Activated naive CD4-positive, alpha-beta T cell treated with Interleukin-2 at 50 U/mL for 16 hours (primary cell): Measurements from ENCODE around the gene ARHGAP22.

Experiments used
- DNase-seq: peaks from one replicate; pipeline ENCODE4 v3.0.0-alpha.2; 2020

The ARHGAP22 gene

DNA sequence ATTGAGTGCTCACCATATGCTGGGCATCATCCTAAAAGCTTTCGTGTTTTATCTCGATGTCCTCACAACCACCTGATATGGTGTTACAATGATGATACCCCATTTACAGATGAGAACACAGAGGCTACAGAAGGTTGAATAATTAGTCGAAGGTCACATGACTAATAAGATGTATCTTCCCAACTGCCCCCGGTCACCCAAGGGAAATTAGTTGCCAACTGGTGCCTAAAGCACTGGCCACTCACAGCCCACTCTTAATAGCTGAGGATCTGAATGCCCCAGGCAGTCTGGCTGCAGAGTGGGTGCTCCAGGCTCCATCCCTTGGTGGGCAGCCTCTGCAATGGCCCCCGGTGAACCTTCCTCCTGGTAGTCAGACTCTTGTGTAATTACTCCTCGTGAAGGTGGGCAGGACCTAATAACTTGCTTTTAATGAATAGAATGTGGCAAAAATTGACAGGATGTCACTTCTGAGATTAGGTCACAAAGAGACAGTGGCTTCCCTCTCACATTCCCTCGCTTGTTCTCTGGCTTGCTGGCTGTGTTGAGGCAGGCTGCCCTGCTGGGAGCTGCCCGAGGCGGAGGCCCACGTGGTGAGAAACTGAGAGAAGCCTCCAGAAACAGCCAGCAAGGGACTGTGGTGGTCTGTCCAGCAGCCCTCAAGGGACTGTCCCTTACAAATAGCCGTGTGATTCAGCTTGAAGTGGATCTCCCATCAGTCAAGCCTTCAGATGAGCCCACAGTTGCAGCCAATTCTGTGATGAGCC, 109.4 kb downstream of the ARHGAP22 start:
- DNase-seq, result no peak

DNA sequence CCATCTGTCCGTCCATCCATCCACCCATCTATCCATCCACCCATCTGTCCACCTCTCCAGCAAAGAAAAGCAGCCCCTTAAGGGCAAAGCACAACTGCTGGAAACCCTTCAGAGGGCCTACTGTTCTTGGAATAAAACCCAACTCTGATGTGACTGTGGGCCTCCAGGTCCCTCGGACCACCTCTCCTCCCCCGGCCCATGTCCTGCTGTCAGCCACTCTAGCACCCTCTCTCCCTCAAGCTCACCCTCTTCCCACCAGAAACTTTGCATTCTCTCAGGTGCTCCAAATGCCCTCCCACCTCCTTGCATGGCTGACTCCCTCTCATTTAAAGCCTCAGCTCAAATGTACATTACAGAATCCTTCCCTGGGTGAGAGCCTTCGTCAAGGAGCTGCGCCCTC, 110.3 kb downstream of the ARHGAP22 start:
- DNase-seq, result no peak

DNA sequence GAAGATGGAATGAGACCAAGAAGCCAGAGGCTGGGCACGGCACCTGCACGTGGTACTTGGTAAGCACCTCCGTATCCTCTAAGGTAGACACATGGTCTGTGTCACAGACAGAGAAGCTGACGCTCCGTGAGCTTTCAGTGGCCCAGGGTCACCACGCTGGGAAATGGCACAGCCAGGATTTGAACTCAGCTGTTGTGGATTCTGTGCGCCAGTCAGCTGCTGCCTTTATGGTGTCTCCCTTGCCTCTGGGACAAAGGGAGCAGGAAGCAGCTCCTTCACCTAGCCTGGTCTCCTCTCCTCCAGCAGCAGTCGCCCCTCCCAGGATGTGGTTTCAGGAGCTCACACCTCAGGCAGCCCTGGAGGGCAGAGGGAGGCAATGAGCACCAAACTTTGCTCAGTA, 110.8 kb downstream of the ARHGAP22 start:
- no peak for DNase-seq

GRCh38 chr10:48493083-48493871, 111.6 kb downstream of the ARHGAP22 start:
- DNase-seq, result no peak

DNA sequence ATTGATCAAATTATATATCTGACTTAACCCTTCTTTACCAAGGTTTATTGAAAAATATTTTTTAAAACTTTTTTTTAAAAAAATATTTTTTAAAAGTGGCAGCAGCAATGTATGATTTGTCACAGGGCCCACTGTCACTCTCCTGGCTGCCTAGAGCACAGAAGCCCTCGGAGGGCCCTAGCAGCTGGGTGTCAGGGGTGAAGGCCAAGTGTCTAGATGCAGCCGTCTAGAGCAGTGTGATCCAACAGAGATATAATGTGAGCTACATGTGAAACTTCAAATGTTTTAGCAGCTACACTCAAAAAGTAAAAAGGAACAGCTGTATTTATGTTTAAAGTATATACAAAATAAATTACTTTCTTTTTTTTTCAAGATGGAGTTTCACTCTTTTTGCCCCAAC, 112.7 kb downstream of the ARHGAP22 start:
- DNase-seq, result no peak

DNA sequence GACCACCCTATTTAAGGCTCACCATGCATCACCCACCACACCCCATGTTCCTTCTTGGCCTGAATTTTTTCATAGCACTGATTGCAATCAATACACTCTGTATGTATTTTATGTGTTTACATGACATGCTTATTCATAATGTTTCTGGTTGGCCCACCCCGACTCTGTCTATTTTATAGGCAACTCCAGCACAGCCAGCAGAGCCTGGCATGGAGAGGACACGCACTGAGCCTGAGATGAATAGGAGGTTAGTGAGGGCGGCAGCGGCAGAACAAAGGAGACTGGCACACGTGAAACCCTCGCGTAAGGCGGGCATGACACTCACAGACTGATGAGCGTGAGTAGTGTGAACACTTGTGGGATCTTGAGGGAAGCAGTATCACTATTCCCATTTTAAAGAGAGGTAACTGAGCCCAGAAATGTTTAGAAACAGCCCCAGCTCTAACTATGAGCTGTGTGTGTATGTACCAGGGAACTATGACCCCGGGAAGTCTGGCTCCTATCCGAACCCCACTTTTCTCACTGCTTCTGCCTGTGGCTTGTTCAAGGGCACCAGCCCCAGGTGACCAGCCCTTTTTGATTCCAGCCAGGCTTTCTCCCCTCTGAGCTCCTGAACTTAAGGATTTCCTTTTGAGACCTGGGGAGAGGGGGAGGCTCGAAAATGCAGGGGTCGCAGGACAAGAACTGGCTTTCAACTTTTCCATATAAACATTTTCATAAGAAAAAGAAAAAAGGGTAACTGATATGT, 113.3 kb downstream of the ARHGAP22 start:
- DNase-seq, result no peak

DNA sequence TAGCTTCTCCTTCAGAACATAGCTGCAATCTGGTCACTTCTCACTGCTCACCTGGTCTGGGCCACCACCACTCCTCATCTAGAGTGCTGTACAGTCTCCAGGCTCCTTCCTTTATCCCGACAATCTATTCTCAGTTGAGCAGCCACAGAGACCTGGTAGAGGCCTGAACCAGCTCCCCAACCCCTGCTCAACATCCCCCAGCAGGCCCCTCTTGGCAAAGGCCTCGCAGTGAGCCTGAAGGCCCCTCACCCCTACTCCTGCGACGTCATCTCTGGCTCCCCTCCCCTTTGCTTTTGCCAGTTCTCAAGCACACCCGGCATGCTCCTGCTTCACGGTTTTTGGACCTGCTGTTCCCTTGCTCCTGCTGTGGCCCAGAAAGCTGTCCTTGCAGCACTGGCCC, 113.9 kb downstream of the ARHGAP22 start:
- DNase-seq, result no peak

- DNase-seq, result no peak
These were observed 114.3 kb downstream of the ARHGAP22 start for GRCh38 chr10:48490571-48490940.

DNA sequence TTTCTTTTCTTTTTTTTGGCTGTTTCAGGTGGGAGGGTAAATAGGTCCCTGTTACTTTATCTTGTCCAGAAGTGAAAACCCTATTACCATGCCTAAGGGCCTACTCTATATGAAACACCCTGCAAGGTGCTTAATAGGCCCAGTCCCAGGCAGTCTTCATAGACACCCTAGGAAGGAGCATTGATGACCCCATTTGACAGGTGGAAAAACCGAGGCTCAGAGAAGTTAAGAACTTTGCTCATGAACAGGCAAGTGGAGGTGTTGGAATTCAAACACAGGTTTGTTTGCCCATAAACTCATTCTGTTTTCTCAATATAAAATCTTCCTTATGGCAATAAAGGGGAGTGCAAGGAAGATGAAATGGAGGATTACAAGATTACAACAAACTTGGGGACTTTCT, 115.8 kb downstream of the ARHGAP22 start:
- no peak for DNase-seq

DNA sequence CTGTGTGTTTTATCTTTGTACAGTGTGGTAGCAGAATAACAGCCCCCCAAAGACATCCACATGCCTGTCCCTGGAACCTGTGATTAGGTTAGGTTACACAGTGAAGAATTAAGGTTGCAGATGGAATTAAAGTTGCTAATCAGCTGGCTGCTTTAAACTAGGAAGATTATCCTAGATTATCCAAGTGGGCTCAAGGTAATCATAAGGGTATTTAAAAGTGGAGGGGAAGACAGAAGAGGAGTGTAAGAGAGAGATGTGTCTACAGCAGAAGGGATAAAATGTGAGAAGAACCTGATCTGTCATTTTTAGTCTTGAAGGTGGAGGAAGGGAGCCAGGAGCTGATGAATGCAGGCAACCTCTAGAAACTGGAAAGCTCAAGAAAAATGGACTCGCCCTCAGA, 117.6 kb downstream of the ARHGAP22 start:
- no peak for DNase-seq

GRCh38 chr10:48485711-48486110, 119.2 kb downstream of the ARHGAP22 start:
- DNase-seq, result no peak

- DNase-seq, result no peak
These were observed 120.0 kb downstream of the ARHGAP22 start for GRCh38 chr10:48484911-48485310.

DNA sequence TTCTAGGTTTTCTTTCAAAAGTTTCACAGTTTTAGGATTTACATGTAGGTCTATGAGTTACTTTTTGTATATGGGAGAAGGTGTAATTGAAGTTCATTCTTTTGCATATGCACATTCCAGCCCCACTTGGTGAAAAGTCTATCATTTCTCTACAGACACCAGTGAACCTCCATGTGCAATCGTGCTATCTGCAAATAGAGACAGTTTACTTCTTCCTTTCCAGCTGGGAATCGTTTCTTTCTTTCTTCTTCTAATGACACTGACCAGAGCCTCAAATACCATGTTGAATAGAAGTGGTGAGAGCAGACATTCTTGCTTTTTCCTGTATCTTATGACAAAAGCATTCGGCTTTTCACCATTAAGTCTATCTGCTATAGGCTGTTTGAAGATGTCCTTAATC, 122.7 kb downstream of the ARHGAP22 start:
- no peak for DNase-seq

DNA sequence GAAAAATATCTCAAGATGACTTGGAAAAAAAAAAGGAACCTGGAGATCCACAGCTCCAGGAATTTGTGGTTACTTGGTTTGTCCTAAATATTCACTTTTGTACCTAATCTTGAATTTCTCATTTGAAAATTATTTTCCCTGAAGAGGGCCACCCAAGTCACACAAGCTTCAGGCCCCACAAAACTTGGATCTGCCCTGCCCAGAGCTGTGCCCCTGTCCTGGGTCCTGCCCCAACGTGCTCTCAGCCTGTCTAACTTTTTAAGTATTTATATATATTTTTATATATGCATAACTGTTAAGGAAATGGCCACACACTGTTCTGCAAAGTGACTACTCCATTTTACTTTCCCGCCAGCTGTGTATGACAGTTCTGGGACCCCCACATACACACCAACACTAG, 123.5 kb downstream of the ARHGAP22 start:
- no peak for DNase-seq

- no peak for DNase-seq
These were observed 124.2 kb downstream of the ARHGAP22 start for GRCh38 chr10:48480397-48481374.

GRCh38 chr10:48478980-48479811, 125.7 kb downstream of the ARHGAP22 start:
- DNase-seq, result no peak

DNA sequence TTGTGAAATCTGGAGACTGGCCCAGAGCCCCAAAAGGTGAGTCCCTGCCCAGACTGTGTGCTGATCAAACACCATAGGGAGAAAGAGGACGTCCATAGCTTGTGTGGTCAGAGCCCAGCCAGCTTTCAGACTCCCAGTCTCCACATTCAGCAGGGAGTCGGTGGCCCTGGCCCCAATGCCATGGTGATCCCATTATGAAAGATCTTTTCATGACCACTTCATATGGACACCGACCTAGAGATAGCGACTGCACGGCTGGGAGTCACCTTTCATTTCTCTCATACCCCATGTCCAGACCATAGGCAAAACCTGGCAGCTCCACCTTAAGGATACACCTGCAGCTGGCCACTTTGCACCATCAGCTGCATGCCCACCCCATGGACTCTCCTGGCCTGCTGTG, 126.4 kb downstream of the ARHGAP22 start:
- no peak for DNase-seq

DNA sequence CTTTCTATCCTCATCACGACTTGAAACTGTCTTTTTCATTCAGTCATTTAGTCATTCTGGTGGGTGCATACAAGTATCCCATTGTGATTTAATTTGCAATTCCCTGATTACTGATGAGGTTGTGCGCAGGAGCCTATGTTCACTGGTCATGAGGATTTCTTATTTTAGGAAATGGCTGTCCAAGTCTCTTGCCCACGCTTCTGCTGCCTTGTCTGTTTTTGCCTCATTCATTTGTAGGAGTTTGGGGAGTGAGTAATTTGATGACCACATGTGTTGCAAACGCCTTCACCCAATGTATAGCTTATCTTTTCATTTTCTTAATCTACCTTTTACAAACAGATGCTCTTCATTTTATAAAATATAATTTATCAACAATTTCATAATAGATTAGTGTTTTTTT, 127.3 kb downstream of the ARHGAP22 start:
- no peak for DNase-seq

DNA sequence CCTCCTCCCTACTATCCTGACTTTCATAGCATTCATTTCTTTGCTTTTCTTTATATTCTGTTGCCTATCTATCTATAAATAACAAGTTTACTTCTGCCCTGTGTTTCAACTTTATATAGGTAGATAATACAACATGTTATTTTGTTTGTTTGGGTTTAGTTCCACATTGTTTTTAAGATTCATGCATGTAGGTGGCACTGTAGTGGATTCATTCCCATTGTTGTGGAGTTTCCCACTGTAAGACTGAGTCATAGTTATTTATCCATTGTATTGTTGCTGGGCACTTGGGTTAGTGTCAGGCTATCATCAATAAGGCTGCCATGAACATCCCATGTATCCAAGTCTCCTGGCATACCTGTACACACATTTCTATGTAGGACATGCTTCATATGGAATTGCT, 127.7 kb downstream of the ARHGAP22 start:
- no peak for DNase-seq

DNA sequence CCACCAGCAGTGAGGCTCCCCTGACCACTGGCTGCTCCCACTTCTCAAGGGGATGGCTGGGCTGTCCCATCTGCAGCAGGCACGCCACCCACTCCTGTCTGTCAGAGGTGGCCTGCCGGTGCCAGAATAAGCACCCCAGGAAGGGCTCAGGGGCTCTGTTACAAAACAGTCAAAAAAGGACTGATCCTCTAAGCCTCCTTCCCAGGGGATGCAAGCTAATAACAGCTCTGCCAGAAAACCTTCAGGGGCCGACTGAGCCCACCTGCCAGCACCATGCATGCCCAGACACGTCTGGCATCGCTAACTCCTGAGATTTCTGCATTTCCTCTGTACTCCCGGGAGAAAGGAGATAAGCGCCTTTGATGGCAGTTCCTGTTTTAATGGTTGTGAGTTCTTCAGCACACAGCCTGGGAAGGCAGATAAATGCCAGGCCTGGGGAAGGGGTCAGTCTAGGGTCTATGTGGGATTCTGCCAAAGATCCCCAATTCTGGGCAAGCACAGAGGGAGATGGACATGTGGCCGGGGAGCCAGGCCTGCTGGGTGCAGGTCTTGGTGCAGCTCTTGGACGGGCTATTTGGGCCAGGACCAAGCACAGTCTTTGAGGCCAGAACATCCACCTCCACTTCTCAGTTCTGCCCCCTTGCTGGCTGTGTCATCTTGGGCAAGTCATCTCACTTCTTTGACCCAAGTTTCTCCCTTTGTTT, 128.4 kb downstream of the ARHGAP22 start:
- no peak for DNase-seq

DNA sequence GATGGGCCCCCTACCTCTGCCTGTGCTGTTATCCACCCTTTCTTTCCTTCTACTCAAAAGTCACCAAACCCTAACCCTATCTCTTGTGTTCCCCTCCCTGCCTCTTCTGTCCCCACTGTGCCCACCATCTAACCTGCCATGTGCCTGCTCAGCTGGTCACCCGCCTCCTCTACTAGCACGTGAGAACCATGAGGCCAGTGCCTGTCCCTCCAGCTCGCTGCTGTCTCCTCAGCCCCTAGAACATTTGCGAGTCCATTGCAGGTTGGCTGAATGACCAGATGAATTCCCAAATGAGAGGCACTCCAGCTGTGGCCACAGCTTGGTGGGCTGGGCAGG, 129.0 kb downstream of the ARHGAP22 start:
- no peak for DNase-seq
